Measurements from ENCODE around the gene KRTAP10-1. TPM values are rescaled to one million over a fixed set of nuclear protein-coding genes. Genes with fewer than 3 reads are reported as not detected.

The KRTAP10-1 gene
- total RNA-seq, 1 donor from 2014 or later, result not detected

GRCh38 chr21:44494956-44495355, 45.0 kb downstream of the KRTAP10-1 start:
- DNase-seq (ENCODE audit: low spot score in 2 of 2), result no peak
- Histone ChIP-seq H3K27me3 (no peaks in the 10 kb centered on the region), H3K4me1 (no peaks in the 10 kb centered on the region), H3K27ac (no peak overlapping the region), H3K36me3 (no peaks in the 10 kb centered on the region), H3K4me3 (no peak overlapping the region), H3K9me3 (peaks cover 10 to 19% of the 10 kb centered on the region in 2 donors)
- TF ChIP-seq CTCF (IDR thresholded peaks at IDR 0.05), result no peak
- intact Hi-C loops (cut with DNase I), result no loop called here

GRCh38 chr21:44494418-44494817, 45.6 kb downstream of the KRTAP10-1 start:
- Histone ChIP-seq H3K27me3 (no peaks in the 10 kb centered on the region), H3K9me3 (peaks cover 10 to 19% of the 10 kb centered on the region in 2 donors), H3K4me3 (no peak overlapping the region), H3K4me1 (no peaks in the 10 kb centered on the region), H3K36me3 (no peaks in the 10 kb centered on the region), H3K27ac (no peak overlapping the region)
- no peak for TF ChIP-seq CTCF (IDR thresholded peaks at IDR 0.05)
- intact Hi-C loops (cut with DNase I), result no loop called here
- DNase-seq (ENCODE audit: low spot score in 2 of 2), result no peak

DNA sequence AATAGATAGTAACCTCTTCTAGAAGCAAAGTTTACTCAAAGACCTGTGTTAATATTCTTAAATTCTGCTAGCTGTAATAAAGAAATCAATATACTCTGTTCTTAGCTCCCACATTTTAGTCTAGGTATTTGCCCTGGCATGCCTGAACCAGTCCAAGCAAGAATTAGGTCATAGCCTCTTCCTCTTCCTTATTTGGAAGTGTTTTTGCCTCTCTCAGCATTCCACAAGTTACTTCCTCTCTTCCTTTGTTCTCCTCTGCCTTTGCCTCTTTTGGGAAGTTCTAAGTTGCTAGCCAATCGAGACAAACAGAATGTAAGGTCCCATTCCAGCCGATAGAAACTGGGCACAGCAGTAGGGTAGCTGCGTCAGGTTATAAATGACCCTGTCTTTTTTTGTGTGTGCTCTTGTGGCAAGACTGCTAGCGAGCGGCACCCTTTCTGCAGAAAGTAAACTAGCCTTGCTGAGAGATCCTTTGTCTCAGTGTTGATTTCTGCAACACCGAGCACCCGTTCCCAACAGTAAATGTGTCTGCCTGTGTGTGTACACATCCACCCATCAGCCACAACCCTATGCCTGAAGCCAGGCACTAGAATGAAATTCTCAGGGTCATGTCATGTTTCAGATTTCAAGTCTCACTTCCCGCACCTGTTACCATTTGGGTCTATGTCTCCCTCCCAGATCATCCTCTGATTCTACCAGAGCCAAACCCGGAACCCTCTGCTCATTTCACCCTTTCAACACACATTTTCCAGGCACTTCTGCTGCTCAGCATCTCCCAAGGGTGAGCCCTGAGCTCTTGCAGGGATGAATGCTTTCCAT, 47.2 kb downstream of the KRTAP10-1 start:
- Histone ChIP-seq H3K27ac (no peak overlapping the region), H3K36me3 (no peaks in the 10 kb centered on the region), H3K9me3 (peaks cover 10 to 19% of the 10 kb centered on the region in 2 donors), H3K4me3 (no peak overlapping the region), H3K4me1 (no peaks in the 10 kb centered on the region), H3K27me3 (no peaks in the 10 kb centered on the region)
- intact Hi-C loops (cut with DNase I), result no loop called here
- DNase-seq (ENCODE audit: low spot score in 2 of 2), result no peak
- TF ChIP-seq CTCF (IDR thresholded peaks at IDR 0.05), result no peak

- no peaks in the 10 kb centered on the region for H3K27me3 ChIP-seq
- peaks cover 10 to 19% of the 10 kb centered on the region in 2 donors for H3K9me3 ChIP-seq
- H3K4me1 ChIP-seq, result no peaks in the 10 kb centered on the region
- H3K36me3 ChIP-seq, result no peaks in the 10 kb centered on the region
- H3K27ac ChIP-seq, result no peak overlapping the region
- intact Hi-C loops (cut with DNase I), result no loop called here
- no peak for DNase-seq (ENCODE audit: low spot score in 2 of 2)
- H3K4me3 ChIP-seq, result no peak overlapping the region
- TF ChIP-seq CTCF (IDR thresholded peaks at IDR 0.05), result no peak
These were observed 49.2 kb downstream of the KRTAP10-1 start for GRCh38 chr21:44490816-44491215.

DNA sequence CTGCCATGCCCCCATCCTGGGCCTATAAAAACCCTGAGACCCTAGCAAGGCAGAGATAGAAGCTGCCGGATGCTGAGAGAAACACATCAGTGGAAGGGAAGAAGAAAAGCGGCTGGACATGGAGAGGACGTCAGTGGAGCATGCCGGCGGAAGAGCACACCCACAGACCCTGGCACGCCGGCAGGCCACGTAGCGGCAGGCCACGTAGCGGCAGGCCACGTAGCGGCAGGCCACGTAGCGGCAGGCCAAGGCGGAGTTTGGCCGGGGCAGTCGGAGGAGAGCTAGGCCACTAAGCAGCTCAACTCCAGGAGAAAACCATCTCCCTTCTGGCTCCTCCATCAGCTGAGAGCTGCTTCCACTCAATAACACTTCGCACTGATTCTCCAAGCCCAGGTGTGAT, 49.6 kb downstream of the KRTAP10-1 start:
- no peak for TF ChIP-seq CTCF (IDR thresholded peaks at IDR 0.05)
- intact Hi-C loops (cut with DNase I), result no loop called here

More for the DNA sequence above, 49.6 kb downstream of the KRTAP10-1 start:
- DNase-seq (ENCODE audit: low spot score in 2 of 2), result no peak
- H3K4me3 ChIP-seq, result no peak overlapping the region
- no peaks in the 10 kb centered on the region for H3K4me1 ChIP-seq
- no peak overlapping the region for H3K27ac ChIP-seq
- peaks cover 10 to 19% of the 10 kb centered on the region in 2 donors for H3K9me3 ChIP-seq
- no peaks in the 10 kb centered on the region for H3K36me3 ChIP-seq
- H3K27me3 ChIP-seq, result no peaks in the 10 kb centered on the region
